Stomach (tissue), 4 donors: ENCODE measurements around the gene TGM2.

Source experiments
- POLR2AphosphoS5 ChIP-seq, 3 donors: sonication (generic); formaldehyde crosslinking; IDR thresholded peaks; one replicate each; pipeline ENCODE4 v1.6.1; 2016; ENCODE audit warnings: antibody characterized with exemption in 3 of 3
- TF ChIP-seq, protein P1 (sequence below), 7 experiments: fragments of 450-650 bp in 4 of 7; fragments of 200-600 bp in 3 of 7; sonication (generic) in 3 of 7; IDR thresholded peaks; one replicate each; pipeline ENCODE4 v1.5.1; 2016 to 2019; ENCODE audit warnings: antibody characterized with exemption in 7 of 7, control low read depth in 2 of 7, mild to moderate bottlenecking in 1 of 7

DNA sequence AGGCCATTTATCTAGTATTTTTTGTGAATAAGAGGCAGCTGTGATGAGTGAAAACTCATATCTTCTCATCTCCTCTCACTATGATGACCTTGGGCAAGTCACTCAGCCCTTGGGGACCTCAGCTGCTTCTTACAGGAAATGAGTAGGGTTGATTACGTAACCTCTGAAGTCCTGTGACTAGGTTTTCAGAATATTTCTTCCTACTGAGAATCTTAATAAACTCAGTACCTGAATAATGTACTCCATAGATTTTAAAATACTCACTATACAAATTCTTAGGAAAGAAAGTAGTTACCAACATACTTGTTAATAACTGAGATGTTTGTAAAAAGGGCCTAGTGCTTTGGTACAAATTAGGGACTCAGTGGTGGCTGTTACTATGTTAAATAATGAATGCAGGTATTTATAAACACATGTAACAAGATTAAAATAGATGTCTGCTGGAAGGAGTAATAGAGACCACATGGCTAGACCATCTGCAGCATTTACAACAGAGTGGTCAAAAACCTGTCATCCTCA lies 70.6 kb downstream of the TGM2 start:
- peak in 1 of 3 donors; percentile 35 for TF ChIP-seq POLR2AphosphoS5 (IDR thresholded peaks at IDR 0.05)
- TF ChIP-seq, protein P1, sequence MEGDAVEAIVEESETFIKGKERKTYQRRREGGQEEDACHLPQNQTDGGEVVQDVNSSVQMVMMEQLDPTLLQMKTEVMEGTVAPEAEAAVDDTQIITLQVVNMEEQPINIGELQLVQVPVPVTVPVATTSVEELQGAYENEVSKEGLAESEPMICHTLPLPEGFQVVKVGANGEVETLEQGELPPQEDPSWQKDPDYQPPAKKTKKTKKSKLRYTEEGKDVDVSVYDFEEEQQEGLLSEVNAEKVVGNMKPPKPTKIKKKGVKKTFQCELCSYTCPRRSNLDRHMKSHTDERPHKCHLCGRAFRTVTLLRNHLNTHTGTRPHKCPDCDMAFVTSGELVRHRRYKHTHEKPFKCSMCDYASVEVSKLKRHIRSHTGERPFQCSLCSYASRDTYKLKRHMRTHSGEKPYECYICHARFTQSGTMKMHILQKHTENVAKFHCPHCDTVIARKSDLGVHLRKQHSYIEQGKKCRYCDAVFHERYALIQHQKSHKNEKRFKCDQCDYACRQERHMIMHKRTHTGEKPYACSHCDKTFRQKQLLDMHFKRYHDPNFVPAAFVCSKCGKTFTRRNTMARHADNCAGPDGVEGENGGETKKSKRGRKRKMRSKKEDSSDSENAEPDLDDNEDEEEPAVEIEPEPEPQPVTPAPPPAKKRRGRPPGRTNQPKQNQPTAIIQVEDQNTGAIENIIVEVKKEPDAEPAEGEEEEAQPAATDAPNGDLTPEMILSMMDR (IDR thresholded peaks at IDR 0.05) = no peak
